G401 (cell line): ENCODE data around the gene NUP153. TPM values are rescaled to one million over a fixed set of nuclear protein-coding genes. Genes with fewer than 3 reads are reported as not detected.
"Not testable (repeated sequence)": the region's sequence is repeated elsewhere in the genome, so short reads cannot be mapped to it uniquely, and the experiment has no call there.

Experiments
- DNase-seq: peaks from one replicate; pipeline ENCODE4 v3.0.0-alpha.2; 2015; ENCODE audit warnings: low spot score
- in situ Hi-C: cut with HindIII; loops from 2 replicates; pipeline ENCODE4 v1.10.0; 2016; ENCODE audit warnings: low sequenced_read_pairs, mixed read lengths
- total RNA-seq: library from RNA; depleted of rRNA; stranded (reverse); fragments of >200 nt; shearing (Covaris generic); gene quantifications from 2 replicates; pipeline ENCODE4 v1.2.3, GENCODE V29; 2014; rRNA removed

NUP153 gene
- 27.3 and 42.6 TPM in 2 replicates for total RNA-seq

- in situ Hi-C loops: no loop called here
Measured at GRCh38 chr6:17706580-17707370, at the start of gene NUP153. Gene NUP153, minus strand, starts transcription at chr6:17706925. Its CDS starts 538 bp downstream, at chr6:17706387.

GRCh38 chr6:17754254-17754653, 47.5 kb upstream of the NUP153 start:
- in situ Hi-C loops: no loop called here
- no peak for DNase-seq

More at GRCh38 chr6:17706580-17707370, at the start of gene NUP153:
- peak; percentile 97 for DNase-seq

DNA sequence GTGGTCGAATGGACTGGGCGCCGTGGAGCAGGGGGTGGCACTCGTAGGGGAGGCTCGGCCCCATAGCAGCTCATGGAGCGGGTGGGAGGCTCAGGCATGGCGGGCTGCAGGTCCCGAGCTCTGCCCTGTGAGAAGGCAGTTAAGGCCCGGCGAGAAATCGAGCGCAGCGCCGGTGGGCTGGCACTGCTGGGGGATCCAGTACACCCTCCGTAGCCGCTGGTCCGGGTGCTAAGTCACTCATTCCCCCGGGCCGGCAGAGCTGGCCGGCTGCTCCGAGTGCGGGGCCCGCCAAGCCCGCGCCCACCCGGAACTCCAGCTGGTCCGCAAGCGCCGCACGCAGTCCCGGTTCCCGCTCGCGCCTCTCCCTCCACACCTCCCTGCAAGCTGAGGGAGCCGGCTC, 38.6 kb upstream of the NUP153 start:
- DNase-seq, in situ Hi-C loops: not testable (repeated sequence)

- DNase-seq: not testable (repeated sequence)
Measured at GRCh38 chr6:17744757-17745308, 38.1 kb upstream of the NUP153 start.

DNA sequence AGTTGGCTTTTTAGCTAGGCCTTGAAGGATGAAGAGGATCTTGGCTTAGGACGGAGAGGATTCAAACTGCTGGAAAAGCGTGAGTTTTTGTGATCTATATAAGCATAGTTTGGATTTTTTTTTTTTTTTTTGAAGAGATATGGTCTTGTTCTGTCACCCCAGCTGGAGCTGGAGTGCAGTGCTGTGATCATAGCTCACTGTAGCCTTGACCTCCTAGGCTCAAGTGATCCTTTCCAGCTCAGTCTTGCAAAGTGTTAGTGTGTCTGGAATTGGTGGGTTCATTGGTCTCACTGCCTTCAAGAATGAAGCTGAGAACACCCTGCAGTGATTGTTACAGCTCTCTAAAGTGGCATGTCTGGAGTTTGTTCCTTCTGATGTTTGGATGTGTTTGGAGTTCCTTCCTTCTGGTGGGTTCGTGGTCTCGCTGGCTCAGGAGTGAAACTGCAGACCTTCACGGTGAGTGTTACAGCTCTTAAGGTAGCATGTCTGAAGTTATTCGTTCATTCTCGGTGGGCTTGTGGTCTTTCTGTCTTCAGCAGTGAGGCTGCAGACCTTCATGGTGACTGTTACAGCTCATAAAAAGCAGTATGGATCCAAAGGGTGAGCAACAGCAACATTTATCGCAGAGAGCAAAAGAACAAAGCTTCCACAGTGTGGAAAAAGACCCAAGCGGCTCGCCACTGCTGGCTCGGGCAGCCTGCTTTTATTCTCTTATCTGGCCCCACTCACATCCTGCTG, 37.5 kb upstream of the NUP153 start:
- DNase-seq: no peak
- in situ Hi-C loops: no loop called here

More at GRCh38 chr6:17744757-17745308, 38.1 kb upstream of the NUP153 start:
- in situ Hi-C loops: not testable (repeated sequence)

DNA sequence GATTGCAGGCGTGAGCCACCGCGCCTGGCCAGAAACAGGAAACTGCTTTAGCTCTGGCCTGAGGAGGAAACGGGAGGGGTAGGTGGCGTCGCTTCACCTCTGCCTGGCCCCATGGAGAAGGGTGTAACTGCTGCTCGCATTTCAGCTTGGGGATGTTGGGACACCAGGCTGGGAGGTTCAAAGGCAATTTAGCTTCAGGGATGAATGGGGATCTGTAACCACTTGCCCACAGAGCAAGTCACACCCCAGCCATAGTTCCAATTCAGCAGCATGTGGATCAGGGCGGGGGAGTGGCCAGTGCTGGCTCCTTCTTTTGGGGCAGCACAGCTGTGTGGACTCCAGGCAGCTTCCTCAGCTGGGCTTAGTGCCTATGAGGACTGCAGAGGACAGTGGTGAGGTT, 34.8 kb upstream of the NUP153 start:
- DNase-seq: no peak
- in situ Hi-C loops: no loop called here

- in situ Hi-C loops: no loop called here
- no peak for DNase-seq
Measured at GRCh38 chr6:17740559-17741220, 34.0 kb upstream of the NUP153 start.

- DNase-seq: no peak
- in situ Hi-C loops: no loop called here
Measured at GRCh38 chr6:17737704-17738252, 31.1 kb upstream of the NUP153 start.

DNA sequence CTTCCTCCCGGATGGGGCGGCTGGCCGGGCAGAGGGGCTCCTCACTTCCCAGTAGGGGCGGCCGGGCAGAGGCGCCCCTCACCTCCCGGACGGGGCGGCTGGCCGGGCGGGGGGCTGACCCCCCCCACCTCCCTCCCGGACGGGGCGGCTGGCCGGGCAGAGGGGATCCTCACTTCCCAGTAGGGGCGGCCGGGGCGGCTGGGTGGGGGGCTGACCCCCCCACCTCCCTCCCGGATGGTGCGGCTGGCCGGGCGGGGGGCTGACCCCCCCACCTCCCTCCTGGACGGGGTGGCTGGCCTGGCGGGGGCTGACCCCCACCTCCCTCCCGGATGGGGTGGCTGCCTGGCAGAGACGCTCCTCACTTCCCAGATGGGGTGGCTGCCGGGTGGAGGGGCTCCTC, 28.6 kb upstream of the NUP153 start:
- in situ Hi-C loops, DNase-seq: not testable (repeated sequence)

DNA sequence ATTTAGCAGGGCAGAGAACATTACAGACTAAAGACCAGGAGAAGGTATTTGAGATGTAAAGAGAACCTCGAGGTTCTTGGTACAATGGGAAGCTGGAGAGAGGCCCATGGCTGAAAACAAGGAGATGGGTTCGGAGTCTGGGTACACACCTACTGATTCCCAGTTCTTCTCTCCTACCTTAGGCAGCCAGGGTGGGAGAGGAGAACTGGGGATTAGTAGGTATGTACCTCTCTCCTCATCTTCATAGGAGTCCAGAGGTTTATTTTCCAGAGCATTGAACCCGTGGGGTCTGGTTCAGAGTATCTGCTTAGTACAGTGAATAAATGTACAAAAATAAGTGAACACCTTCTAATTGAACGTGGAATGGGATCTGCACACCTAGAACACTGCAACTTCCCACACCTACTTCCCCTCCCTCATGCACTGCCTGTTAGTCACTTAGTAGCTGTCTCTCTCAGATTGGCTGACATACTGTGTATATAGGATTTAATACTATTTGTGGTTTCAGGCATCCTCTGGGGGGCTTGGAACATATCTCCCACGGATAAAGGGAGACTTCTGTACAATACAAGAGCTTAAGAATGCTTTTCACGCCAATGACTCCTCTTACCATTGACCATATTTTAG, 23.5 kb upstream of the NUP153 start:
- in situ Hi-C loops: no loop called here
- no peak for DNase-seq

DNA sequence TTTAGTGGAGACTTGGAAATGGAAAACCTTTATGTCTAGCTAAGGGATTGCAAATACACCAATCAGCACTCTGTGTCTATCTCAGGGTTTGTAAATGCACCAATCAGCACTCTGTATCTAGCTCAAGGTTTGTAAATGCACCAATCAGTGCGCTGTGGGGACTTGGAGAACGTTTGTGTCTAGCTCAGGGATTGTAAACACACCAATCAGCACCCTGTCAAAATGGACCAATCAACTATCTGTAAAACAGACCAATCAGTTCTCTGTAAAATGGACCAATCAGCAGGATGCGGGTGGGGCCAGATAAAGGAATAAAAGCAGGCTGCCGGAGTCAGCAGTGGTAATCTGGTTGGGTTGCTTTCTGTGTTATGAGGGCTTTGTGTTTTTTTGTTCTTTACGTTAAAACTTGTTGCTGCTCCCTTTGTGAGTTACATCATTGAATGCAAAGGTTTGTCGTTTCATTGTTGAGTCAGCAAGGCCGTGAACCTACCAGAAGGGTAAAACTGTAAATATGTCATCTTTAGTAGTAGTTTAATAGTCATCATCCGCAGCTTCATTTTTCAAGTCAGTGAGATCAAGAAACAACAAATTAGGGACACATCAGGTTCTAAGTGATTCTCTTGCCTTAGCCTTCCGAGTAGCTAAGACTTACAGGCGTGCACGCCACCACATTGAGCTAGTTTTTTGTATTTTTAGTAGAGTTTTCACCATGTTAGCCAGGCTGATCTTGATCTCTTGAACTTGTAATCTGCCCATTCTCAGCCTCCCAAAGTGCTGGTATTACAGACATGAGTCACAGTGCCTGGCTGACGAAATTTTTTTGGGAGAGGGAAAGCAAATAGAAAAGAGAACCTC, 22.7 kb upstream of the NUP153 start:
- no peak for DNase-seq

DNA sequence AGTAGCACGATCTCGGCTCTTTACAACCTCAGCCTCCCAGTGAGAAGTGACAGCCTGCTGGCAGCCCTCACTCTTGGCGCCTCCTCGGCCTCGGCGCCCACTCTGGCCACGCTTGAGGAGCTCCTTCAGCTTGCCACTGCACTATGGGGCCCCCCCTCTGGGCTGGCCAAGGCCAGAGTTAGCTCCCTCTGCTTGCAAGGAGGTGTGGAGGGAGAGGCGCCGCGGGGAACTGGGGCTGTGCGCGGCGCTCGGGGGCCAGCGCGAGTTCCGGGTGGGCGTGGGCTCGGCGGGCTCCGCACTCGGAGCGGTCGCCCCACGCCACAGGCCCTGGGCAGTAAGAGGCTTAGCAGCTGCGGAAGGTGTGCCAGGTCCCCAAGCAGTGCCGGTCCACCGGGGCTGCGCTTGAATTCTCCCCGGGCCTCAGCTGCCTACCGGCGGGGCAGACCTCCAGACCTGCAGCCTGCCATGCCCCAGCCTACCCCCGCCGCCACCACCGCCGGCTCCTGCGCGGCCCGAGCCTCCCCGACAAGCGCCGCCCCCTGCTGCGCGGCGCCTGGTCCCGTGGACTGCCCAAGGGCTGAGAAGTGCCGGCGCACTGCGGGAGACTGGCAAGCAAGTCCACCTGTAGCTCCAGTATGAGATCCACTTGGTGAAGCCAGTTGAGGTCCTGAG, 22.0 kb upstream of the NUP153 start:
- in situ Hi-C loops: no loop called here
- DNase-seq: no peak

More for the DNA sequence above, 22.7 kb upstream of the NUP153 start:
- in situ Hi-C loops: no loop called here

GRCh38 chr6:17725083-17725482, 18.4 kb upstream of the NUP153 start:
- in situ Hi-C loops: no loop called here
- DNase-seq: no peak

- in situ Hi-C loops: no loop called here
- DNase-seq: no peak
Measured at GRCh38 chr6:17724341-17724740, 17.6 kb upstream of the NUP153 start.

DNA sequence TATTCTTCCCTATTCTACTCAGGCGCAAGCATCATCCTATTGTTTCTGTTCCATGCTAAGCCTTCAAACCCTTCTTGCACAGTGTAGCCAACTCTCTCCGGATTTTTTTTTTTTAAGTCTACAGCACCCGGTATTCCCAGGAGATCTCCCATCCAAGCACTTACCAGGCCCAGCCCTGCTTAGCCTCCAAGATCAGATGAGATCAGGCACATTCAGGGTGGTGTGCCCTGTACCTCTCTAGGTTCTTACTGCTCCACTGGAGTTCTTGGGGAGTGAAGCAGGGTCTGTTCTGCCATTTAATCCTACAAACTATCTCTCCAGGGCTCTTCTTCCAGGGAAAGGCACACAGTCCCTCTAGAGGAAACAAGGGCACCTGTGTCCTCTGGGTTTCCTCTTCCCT, 14.9 kb upstream of the NUP153 start:
- no peak for DNase-seq
- in situ Hi-C loops: no loop called here

DNA sequence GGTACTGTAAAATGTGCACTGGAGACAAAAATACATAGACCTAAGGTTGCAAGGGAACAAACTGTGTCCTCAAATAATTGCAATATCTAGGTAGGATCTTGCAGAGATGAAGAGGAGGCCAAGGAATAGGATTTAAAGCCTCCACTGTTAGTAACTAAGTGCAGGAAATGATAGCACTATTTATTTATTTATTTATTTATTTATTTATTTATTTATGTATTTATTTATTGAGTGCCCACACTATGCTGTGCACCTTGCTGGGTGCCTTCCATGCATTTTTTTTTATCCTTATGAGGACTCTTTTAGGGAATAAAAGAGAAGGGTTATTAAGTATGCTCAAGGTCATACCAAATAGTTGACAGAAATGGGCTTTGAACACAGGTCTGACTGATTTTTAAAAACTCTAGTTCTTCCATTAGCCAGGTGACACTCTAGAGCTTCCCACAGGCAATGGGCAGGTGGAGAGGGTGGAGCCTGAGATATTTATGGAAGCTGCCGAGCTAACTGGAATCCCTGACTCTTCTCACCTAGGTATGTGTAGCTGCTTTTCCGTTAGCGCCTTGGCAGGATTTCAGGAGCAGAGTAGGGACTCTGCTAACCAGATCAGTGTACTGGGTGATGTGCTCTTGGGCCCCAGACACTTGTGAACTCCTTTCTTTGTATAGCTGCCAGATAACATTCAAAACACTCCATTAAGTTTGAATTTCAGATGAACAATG, 12.8 kb upstream of the NUP153 start:
- DNase-seq: no peak
- in situ Hi-C loops: no loop called here

DNA sequence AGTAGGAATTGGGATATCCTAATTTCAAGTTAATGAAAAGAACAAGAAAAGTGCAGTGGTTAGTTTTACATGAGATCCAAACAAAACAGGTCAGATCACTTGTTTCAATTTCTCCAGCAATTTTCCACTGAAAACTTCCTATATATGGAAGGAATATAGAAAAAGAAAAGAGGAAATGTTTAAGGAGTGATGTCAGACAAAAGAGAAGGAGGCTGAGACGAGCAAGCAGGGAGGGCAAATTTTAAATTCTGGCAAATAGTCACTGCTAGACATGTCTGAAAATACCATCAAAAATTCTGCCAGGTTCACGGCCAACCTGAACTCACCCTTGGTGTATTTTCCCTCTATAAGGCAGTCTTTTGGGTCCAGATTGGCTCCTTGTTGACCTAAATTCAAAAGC, 9.5 kb upstream of the NUP153 start:
- in situ Hi-C loops: no loop called here

More for the DNA sequence above, 9.5 kb upstream of the NUP153 start:
- no peak for DNase-seq
